NCI-H2196 treated with DMSO at 0.1 percent for 48 hours (cell line): ENCODE results near the gene POLRMT.
"Not testable (repeated sequence)": the region's sequence is repeated elsewhere in the genome, so short reads cannot be mapped to it uniquely, and the experiment has no call there.

Experiments
- DNase-seq: peaks from one replicate; lab custom pipeline; 2025; ENCODE audit not compliant: unreplicated experiment; lab: John Stamatoyannopoulos, UW

Gene POLRMT

DNA sequence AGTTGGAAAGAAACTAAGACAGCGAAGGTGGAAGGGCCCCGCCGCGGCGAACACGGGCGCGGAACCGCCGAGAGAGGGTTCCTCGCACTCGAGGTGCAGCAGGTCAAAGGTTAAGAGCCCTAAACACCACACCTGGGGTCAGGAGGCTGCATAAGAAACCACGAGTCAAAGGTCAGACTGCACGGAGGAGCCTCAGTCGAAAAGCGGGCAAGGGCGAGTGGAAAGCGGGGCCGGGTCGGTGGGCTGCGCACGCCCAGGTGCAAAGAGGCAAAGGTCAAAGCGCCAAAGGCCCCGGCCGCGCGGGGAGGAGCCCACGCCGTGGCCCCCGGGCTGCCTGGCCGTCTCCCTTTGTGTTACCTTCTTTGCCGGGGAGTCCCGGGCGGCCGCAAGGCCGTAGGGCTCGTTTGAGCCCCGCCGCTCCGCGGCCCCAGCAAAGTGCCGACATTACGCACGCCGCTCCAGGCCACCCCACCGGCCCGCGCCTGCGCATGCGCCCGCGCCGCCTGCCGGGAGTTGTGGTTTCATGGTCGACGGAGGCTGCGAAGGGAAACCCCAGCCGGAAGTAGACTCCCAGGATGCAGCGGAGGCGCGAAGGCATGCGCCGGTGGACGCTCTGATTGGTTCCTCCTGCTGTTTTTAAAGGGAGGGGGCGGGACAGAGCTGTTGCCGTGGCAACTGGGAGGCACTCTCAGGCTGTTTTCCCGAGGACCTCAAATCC is at the start of gene POLRMT:
TSS of gene POLRMT (minus strand) at position 470 of the 718 bp plus-strand sequence. CDS start at position 445, 25 bp downstream.
- peak; percentile 88 for DNase-seq

DNA sequence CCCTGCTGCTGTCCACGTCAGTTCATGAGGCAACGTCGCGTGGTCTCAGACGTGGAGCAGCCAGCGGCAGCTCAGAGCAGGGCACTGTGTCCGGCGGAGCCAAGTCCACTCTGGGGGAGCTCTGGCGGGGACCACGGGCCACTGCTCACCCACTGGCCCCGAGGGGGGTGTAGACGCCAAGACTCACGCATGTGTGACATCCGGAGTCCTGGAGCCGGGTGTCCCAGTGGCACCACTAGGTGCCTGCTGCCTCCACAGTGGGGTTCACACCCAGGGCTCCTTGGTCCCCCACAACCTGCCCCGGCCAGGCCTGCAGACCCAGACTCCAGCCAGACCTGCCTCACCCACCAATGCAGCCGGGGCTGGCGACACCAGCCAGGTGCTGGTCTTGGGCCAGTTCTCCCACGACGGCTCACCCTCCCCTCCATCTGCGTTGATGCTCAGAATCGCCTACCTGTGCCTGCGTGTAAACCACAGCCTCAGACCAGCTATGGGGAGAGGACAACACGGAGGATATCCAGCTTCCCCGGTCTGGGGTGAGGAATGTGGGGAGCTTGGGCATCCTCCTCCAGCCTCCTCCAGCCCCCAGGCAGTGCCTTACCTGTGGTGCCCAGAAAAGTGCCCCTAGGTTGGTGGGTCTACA is 49.5 kb upstream of the POLRMT start:
- no peak for DNase-seq

DNA sequence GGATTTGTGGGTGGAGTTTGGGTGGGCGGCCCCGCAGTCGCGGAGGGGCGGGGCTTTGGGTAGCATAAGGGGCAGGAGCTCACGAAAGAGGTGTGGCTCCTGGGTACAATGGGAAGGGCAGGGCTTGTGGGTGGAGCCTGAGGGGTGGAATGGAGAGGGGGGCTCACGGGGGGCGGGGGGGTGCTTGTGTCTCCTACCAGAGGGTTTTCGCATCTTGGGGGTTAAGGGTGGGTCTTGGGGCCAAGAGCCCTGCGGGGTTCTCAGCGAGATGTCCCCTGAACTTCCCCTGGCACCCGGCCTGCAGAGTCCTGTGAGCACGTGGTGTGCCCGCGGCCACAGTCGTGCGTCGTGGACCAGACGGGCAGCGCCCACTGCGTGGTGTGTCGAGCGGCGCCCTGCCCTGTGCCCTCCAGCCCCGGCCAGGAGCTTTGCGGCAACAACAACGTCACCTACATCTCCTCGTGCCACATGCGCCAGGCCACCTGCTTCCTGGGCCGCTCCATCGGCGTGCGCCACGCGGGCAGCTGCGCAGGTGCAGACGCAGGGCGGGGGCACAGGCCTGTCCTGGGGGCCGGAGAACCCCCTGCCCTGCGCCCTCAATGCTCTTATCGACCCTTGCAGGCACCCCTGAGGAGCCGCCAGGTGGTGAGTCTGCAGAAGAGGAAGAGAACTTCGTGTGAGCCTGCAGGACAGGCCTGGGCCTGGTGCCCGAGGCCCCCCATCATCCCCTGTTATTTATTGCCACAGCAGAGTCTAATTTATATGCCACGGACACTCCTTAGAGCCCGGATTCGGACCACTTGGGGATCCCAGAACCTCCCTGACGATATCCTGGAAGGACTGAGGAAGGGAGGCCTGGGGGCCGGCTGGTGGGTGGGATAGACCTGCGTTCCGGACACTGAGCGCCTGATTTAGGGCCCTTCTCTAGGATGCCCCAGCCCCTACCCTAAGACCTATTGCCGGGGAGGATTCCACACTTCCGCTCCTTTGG is 48.0 kb upstream of the POLRMT start:
- DNase-seq: peak; percentile 62

DNA sequence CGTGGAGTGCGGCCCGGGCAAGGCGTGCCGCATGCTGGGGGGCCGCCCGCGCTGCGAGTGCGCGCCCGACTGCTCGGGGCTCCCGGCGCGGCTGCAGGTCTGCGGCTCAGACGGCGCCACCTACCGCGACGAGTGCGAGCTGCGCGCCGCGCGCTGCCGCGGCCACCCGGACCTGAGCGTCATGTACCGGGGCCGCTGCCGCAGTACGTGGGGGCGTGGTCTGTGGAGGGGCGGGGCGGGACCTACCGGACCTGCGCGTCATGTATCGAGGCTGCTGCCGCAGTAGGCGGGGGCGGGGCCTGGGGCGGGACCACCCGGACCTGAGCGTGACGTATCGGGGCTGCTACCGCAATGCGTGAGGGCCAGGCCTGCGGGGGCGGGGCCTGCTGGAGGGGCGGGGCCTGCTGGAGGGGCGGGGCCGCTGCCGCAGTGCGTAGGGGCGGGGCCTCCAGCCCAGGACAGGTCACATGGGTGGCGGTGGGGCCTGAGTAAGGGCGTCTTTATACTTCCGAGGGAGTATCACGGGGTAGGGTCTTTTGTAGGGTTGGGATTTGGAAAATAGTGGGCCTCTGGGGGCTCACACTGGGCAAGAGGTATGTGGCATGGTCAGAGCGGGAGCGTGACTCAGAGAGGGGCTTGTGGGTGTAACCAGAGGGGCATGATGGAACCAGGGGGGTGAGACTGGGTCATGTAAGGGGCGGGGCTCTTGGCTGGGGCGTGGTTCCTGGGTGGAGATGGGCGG is 47.1 kb upstream of the POLRMT start:
- peak; percentile 95 for DNase-seq

DNA sequence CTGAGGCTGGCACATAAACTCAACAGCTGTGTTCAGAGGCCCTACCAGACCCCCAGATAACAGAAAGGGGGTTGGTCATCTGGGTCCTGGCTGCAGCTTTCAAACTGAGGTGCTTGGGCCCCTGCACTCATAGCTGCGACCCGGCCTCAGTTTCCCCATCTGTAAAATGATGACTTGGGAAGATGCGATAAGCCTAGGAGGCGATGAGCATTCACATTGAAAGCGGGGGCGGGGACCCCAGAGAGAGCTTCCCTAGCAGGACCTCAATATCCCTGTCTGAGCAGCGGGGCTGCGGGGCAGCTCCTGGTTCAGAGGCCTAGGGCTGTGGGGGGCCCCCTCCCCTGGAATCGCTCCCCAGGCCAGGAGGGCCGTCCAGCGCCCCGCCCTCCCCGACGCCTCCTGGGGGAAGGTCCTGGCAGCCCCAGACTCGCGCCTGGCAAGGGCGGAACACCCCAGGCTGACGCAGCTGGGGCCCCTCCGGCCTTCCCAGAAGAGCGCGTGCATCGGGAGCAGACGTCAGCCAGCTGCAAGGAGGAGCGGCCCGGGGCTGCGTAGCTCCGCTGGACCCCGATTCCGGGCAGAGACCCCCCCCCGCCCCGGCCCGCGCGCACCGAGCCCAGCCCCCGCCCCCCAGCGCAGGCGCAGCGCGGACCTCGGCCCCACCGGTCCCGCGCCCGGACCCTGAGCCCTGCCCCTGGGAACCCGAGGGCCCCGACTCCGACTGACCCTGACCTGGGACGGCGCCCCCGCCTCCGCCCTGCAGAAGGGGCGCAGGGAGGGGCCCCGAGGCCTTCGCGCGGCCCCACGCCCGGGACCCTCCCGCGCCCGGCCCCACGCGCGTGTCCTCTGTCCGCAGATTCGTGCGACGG is 46.3 kb upstream of the POLRMT start:
- DNase-seq: no peak

DNA sequence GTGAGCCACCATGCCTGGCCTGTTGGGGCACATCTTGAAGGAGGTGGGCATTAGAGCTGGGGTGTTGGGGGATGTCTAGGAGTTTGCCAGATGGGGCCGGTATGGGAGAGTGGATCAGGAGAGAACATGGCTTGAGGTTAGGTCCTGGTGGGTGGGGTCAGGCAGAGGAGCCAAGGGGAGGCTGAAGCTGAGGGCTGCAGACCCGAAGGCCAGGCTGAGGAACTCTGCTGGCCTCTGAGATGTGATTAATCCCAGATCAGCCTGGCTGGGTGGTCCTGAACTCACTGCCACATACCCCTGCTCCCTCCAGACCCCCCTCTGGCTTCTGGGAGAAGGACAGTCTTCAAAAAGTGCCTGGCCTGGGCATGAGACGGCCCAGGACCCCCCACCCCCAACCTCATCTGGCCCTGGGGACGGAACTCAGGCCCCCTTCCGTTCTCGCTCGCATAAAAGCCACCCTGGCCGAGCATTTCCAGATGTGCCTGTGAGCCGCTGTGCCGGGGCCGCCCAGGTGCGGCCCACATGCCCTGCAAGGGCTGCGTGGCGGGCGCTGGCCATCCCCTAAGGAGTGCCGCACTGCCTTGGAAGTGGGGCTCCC is 45.6 kb upstream of the POLRMT start:
- DNase-seq: no peak

DNA sequence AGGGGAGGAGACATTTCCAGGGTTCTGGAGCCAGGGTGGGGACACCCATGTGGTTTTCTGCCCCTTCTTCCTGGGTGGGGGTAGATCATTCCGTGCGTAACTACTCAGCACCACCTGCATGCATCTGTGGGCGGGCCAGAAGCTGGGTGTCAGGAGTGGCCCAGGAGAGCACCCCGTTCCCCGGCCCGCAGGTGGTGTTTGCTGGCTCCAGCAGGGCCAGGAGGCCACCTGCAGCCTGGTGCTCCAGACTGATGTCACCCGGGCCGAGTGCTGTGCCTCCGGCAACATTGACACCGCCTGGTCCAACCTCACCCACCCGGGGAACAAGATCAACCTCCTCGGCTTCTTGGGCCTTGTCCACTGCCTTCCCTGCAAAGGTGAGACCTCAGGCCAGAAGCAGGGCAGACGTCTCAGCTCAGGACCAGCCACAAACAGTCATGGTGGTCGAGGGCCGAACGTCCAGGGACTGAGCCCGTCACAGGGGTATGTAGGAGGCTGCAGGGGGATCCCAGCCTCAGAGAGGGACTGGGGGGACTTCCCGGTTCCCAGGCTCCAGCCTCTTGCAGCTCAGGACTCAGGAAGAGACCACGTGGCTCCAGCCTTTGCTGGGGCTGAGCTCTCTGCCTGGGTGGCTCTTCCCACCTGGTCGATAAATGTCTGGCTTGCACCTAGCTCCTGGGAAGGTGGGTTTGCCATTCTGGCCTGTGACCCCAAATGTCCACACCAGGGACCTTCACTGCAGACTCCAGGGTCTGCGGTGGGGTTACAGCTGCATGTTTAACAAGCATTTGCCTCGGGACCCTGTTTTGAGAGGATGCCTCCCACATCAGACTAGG is 44.5 kb upstream of the POLRMT start:
- no peak for DNase-seq

DNA sequence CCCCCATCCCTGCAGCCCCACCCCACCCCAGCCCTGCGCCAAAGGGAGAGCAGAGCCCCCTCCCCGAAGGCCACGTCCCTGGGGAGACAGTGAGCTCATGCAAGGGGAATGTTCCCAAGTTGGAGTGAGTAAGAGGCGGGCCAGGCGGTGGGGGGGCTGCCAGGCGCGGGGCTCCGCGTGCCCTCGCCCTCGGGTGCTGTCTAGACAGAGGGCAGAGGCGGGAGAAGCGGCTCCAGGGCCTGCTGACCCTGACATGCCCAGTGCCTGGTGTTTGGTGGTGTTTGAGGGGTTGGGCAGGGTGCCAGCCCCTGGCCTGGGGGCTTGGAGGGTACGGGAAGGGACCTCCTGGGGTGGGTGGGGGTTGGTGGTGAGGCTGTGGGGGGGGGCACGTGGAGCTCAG is 43.9 kb upstream of the POLRMT start:
- no peak for DNase-seq

DNA sequence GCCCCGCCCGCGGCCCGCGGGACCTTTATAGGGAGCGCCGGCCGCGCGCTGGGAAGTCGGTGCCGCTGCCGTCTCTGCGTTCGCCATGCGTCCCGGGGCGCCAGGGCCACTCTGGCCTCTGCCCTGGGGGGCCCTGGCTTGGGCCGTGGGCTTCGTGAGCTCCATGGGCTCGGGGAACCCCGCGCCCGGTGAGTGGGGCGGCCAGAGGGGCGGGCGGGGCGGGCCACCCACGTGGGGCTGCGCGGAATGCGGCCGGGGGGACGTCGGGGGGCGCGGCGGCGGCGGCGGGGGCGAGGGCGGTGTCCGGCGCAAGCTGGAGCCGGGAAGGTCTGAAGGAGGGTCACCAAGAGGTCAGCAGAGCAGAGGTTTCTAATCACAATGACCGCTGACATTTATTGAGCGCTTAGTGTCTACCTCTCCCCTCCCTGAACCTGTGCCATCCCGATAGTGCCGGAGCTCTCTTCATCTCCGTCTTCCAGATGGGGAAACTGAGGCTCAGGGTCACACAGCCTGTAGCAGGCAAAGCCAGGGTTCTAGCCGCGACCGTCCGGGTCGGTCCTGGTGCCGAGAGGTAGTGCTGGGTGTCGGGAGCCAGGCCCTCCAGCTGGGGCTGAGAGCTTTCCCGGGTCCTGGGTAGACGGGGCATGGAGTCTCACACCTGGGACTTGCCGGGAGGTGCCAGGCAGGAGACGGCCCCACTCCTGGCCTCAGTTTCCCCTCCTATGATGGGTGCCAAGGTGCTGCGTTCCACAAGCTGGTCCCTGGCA is 43.2 kb upstream of the POLRMT start, which contains the start of gene FSTL3:
TSS of gene FSTL3 (plus strand) at position 54 of the 767 bp plus-strand sequence. CDS start at position 86, 32 bp downstream.
- DNase-seq: no peak

DNA sequence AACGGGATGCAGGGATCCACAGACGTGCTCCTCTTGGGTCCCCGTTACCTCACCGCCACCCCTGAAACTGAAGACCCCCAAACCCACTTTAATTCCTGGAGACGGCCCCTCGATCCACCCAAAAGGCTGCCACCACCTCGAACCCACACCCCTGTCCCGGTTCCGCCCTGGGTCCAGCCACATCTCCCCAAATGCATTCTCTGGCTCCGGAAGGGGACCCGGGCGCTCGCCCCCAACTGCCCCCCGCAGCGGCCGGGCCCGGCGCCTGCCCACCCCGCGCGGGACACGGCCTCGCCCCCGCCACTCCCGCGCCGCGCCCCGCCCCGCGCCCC is 42.6 kb upstream of the POLRMT start:
- DNase-seq: no peak

DNA sequence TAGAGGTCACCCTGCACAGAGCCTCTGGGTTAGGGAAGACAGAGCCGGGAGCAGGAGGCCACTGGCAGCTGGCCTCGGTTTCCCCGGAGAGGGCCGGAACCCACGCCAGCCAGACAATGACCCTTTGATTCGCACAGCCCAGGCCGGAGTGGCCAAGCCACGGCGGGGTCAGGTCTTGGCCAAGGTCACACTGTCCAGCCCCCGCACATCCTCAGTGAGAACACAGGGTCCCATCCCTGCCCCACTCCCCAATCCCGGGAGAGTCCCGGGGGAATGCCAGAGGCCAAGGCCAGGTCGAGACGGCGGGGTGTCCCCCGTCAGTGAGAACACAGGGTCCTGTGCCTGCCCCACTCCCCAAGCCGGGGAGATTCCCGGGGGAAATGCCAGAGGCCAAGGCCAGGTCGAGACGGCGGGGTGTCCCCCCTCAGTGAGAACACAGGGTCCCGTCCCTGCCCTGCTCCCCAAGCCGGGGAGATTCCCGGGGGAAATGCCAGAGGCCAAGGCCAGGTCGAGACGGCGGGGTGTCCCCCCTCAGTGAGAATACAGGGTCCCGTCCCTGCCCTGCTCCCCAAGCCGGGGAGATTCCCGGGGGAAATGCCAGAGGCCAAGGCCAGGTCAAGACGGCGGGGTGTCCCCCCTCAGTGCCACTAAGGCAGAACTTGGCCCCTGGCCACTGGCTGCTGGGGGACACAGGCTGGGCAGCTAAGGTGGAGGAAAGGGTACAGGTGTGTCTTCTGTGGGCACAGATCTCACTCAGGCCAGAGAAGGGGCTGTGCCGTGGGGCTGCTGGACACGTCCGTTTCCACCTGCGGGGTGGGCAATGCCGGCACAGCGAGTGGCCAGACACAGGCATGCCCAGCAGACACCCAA is 41.2 kb upstream of the POLRMT start:
- DNase-seq: no peak

DNA sequence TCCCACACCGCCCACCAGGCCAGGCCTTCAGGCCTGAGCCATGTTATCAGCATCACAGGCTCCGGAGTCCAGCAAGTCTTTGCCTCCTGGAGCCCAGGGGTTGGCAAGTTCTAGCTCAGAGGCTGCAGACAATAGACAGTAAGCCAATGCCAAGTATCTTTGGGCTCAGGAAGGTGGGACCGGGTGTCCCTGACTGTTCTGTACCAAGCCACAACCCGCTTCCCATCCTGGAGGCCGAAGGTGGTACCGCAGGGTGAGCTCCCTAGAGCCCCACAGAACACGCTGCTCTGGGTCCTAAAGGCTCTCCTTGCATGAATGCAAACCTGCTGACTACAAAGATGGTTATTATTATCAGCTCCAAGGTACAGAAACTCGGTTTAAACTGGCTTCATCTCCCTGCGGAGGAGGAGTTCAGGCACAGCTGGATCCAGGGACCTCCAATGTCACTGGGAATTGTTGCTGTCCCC is 37.3 kb upstream of the POLRMT start:
- no peak for DNase-seq

DNA sequence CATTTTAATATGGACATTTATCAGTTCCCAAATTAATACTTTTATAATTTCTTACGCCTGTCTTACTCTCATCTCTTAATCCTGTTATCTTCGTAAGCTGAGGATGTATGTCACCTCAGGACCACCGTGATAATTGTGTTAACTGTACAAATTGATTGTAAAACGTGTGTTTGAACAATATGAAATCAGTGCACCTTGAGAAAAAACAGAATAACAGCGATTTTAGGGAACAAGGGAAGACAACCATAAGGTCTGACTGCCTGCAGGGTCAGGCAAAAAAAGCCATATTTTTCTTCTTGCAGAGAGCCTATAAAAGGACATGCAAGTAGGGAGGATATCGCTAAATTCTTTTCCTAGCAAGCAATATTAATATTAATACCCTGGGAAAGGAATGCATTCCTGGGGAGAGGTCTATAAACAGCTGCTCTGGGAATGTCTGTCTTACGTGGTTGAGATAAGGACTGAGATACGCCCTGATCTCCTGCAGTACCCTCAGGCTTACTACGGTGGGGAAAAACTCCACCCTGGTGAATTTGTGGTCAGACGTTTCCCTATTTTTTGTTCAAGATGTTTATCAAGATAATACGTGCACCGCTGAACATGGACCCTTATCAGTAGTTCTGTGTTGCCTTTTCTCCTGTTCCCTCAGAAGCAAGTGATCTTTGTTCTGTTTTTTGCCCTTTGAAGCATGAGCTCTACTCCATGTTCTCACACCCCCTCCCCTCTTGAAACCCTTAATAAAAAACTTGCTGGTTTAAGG is 35.5 kb upstream of the POLRMT start:
- not testable (repeated sequence) for DNase-seq

DNA sequence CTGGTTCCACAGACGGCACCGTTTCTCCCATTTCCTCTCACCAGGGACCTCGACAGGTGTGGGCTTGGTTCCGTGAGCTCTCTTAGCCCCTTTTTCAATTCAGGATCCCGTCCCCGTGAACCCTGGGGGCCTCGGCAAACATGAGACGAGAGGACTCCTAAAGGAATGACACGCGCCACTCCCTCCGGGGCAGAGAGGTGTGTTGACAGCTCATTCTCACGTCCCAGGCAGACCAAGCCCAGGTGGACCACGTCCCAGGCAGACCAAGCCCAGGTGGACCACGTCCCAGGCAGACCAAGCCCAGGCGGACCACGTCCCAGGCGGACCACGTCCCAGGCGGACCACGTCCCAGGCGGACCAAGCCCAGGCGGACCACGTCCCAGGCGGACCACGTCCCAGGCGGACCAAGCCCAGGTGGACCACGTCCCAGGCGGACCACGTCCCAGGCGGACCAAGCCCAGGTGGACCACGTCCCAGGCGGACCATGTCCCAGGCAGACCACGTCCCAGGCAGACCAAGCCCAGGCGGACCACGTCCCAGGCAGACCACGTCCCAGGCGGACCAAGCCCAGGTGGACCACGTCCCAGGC is 33.7 kb upstream of the POLRMT start:
- not testable (repeated sequence) for DNase-seq

DNA sequence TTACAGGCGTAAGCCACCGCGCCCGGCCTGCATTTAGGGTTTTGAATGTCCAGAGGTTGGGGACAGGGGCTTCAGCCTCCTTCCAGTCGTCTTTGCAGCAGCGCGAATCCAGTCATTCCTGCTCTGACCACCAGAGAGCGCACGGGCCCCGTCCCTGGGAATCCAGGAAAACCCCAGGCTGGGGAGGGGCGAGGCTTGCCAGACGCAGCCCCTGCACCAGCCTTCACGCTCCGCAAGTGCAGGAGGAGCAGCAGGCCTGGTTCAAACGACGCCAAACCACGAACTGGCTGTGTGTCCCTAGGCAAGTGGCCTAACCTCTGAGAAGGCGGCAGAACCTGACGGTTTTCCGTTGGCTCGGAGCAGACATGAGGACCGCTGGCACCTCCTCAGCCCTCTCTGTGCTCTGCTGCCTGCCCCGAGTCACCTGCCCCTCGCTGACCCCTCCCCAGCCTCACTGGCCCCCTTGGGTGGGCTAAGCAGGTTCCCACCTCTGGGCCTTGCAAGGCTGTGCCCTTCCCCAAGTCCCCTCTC is 31.6 kb upstream of the POLRMT start:
- peak; percentile 73 for DNase-seq
